Thymus (tissue), 11 donors: Measurements from ENCODE around the gene CLRN3. TPM values are rescaled to one million over a fixed set of nuclear protein-coding genes. Genes with fewer than 3 reads are reported as not detected.
A peak's percentile ranks its signal among the peaks of the same experiment; 100 is the strongest.

Experiments used
- DNase-seq, 9 donors: peaks; one replicate each; pipeline ENCODE4 v3.0.0-alpha.2; 2013; ENCODE audit warnings: low spot score in 9 of 9, low read depth in 6 of 9, missing footprints in 1 of 9
- H3K27ac ChIP-seq, 2 donors: one replicate each; pipeline ENCODE4 v1.5.1; 2013; ENCODE audit warnings: control low read depth in 1 of 2, low read depth in 1 of 2, low read length in 1 of 2, mild to moderate bottlenecking in 1 of 2, moderate library complexity in 1 of 2
- H3K27me3 ChIP-seq, 2 donors: one replicate each; pipeline ENCODE4 v1.5.1; 2013; ENCODE audit warnings: low read length in 1 of 2; ENCODE audit not compliant: control insufficient read depth in 2 of 2, insufficient read depth in 1 of 2
- H3K36me3 ChIP-seq, 2 donors: one replicate each; pipeline ENCODE4 v1.5.1; 2013; ENCODE audit warnings: low read length in 1 of 2, mild to moderate bottlenecking in 1 of 2, moderate library complexity in 1 of 2; ENCODE audit not compliant: control insufficient read depth in 2 of 2, insufficient read depth in 2 of 2
- H3K4me1 ChIP-seq, 2 donors: one replicate each; pipeline ENCODE4 v1.5.1; 2013; ENCODE audit warnings: low read length in 2 of 2; ENCODE audit not compliant: control insufficient read depth in 2 of 2, insufficient read depth in 2 of 2
- H3K4me3 ChIP-seq, 2 donors: one replicate each; pipeline ENCODE4 v1.5.1; 2013; ENCODE audit warnings: low read length in 2 of 2, control low read depth in 1 of 2, mild to moderate bottlenecking in 1 of 2
- H3K9me3 ChIP-seq, 2 donors: one replicate each; pipeline ENCODE4 v1.5.1; 2013; ENCODE audit warnings: low read length in 1 of 2, mild to moderate bottlenecking in 1 of 2; ENCODE audit not compliant: control insufficient read depth in 2 of 2, insufficient read depth in 1 of 2
- WGBS: extraction: QIAGEN DNeasy Blood & Tissue Kit; methylation state at CpG from one replicate; pipeline ENCODE4 v1.1.7; 2013; 5-methylcytosine and 5-hydroxymethylcytosine counted together
- polyA plus RNA-seq: library from polyadenylated mRNA; stranded (reverse); fragments of 200-250 nt; gene quantifications from one replicate; pipeline ENCODE4 v1.2.3, GENCODE V29; 2013
- total RNA-seq: library from RNA; stranded (reverse); fragments of 120-200 nt; gene quantifications from one replicate; pipeline ENCODE4 v1.2.4, GENCODE V29; 2013
- donor health status: healthy.

The CLRN3 gene
- total and polyA plus RNA-seq, 2 donors = 0.05 to 0.23 TPM

GRCh38 chr10:127911867-127912257 is 19.1 kb upstream of the CLRN3 start:
- H3K4me3 ChIP-seq = no peak overlapping the region
- no peaks in the 10 kb centered on the region for H3K36me3 ChIP-seq
- DNase-seq = no peak
- H3K9me3 ChIP-seq = no peaks in the 10 kb centered on the region
- 96% methylated on average over 4 of the region's 4 CpGs for WGBS
- no peak overlapping the region for H3K27ac ChIP-seq
- peaks cover 0 to 2% of the 10 kb centered on the region in 2 donors for H3K4me1 ChIP-seq
- H3K27me3 ChIP-seq = peaks cover 10 to 27% of the 10 kb centered on the region in 2 donors

- peaks cover 0 to 2% of the 10 kb centered on the region in 2 donors for H3K4me1 ChIP-seq
- DNase-seq = no peak
- peaks cover 12 to 31% of the 10 kb centered on the region in 2 donors for H3K27me3 ChIP-seq
- no peak overlapping the region for H3K4me3 ChIP-seq
- H3K9me3 ChIP-seq = no peaks in the 10 kb centered on the region
- 93% methylated on average over 10 of the region's 10 CpGs for WGBS
- no peak overlapping the region for H3K27ac ChIP-seq
- no peaks in the 10 kb centered on the region for H3K36me3 ChIP-seq
Measured at GRCh38 chr10:127911218-127911866, 18.6 kb upstream of the CLRN3 start.

- Histone ChIP-seq H3K4me1 (peaks cover 0 to 2% of the 10 kb centered on the region in 2 donors), H3K9me3 (no peaks in the 10 kb centered on the region), H3K27me3 (peaks cover 12 to 39% of the 10 kb centered on the region in 2 donors), H3K27ac (no peak overlapping the region), H3K36me3 (no peaks in the 10 kb centered on the region), H3K4me3 (no peak overlapping the region)
- no peak for DNase-seq
- WGBS = 97% methylated on average over 2 of the region's 2 CpGs
Measured at GRCh38 chr10:127910464-127910770, 17.7 kb upstream of the CLRN3 start.

GRCh38 chr10:127909716-127910463 is 17.1 kb upstream of the CLRN3 start:
- Histone ChIP-seq H3K27me3 (peaks cover 12 to 43% of the 10 kb centered on the region in 2 donors), H3K9me3 (no peaks in the 10 kb centered on the region), H3K4me3 (no peak overlapping the region), H3K36me3 (no peaks in the 10 kb centered on the region), H3K27ac (no peak overlapping the region), H3K4me1 (peaks cover 0 to 2% of the 10 kb centered on the region in 2 donors)
- no peak for DNase-seq
- WGBS = 98% methylated on average over 7 of the region's 7 CpGs

GRCh38 chr10:127908959-127909267 is 16.2 kb upstream of the CLRN3 start:
- H3K27ac ChIP-seq = no peak overlapping the region
- H3K27me3 ChIP-seq = peaks cover 12 to 44% of the 10 kb centered on the region in 2 donors
- no peaks in the 10 kb centered on the region for H3K36me3 ChIP-seq
- H3K4me3 ChIP-seq = no peak overlapping the region
- H3K4me1 ChIP-seq = peaks cover 0 to 2% of the 10 kb centered on the region in 2 donors
- H3K9me3 ChIP-seq = no peaks in the 10 kb centered on the region
- 98% methylated on average over 8 of the region's 8 CpGs for WGBS
- no peak for DNase-seq

GRCh38 chr10:127908106-127908958 is 15.6 kb upstream of the CLRN3 start:
- Histone ChIP-seq H3K36me3 (no peaks in the 10 kb centered on the region), H3K4me3 (no peak overlapping the region), H3K9me3 (no peaks in the 10 kb centered on the region), H3K27ac (peak overlapping the region in 1 of 2 donors; percentile 8), H3K27me3 (peaks cover 12 to 44% of the 10 kb centered on the region in 2 donors), H3K4me1 (peaks cover 0 to 2% of the 10 kb centered on the region in 2 donors)
- DNase-seq = no peak
- 89% methylated on average over 13 of the region's 13 CpGs for WGBS

- Histone ChIP-seq H3K27ac (peak overlapping the region in 1 of 2 donors; percentile 32), H3K4me1 (peaks cover 0 to 2% of the 10 kb centered on the region in 2 donors)
- DNase-seq = no peak
Measured at GRCh38 chr10:127907411-127908105, 14.8 kb upstream of the CLRN3 start.

GRCh38 chr10:127906548-127907377 is 14.0 kb upstream of the CLRN3 start, which contains the start of gene PTPRE:
PTPRE (plus strand) TSS chr10:127907103; CDS start chr10:128040882, 133,779 bp downstream.
- peak in 7 of 9 donors; percentile 17 to 76 (median 50) for DNase-seq
- Histone ChIP-seq H3K4me1 (no peaks in the 10 kb centered on the region), H3K27ac (peak within 1 kb of the TSS in 1 of 2 donors; percentile 32), H3K27me3 (peaks cover 12 to 44% of the 10 kb centered on the region in 2 donors), H3K4me3 (peak within 1 kb of the TSS in 1 of 2 donors; percentile 62), H3K36me3 (no peaks in the 10 kb centered on the region), H3K9me3 (no peaks in the 10 kb centered on the region)
- WGBS = 9% methylated on average over 78 of the region's 78 CpGs

More at GRCh38 chr10:127907411-127908105, 14.8 kb upstream of the CLRN3 start:
- no peaks in the 10 kb centered on the region for H3K36me3 ChIP-seq
- no peaks in the 10 kb centered on the region for H3K9me3 ChIP-seq
- peaks cover 12 to 44% of the 10 kb centered on the region in 2 donors for H3K27me3 ChIP-seq
- H3K4me3 ChIP-seq = peak overlapping the region in 1 of 2 donors; percentile 62
- WGBS = 6% methylated on average over 65 of the region's 65 CpGs
